WTC11 (cell line): ENCODE results near the gene PHTF1. TPM values are rescaled to one million over a fixed set of nuclear protein-coding genes. Genes with fewer than 3 reads are reported as not detected.

ENCODE experiments used
- ATAC-seq: fragments of 200-7000 bp; cut with Tn5 transposase; 2 replicates; pipeline ENCODE4 v1.10.0; 2021; ENCODE audit warnings: mild to moderate bottlenecking, moderate library complexity
- CTCF ChIA-PET: fragments of 300-600 bp; sonication (Branson Sonifier 250); formaldehyde crosslinking; loops from one replicate; lab custom pipeline; 2021; ENCODE audit warnings: antibody characterized with exemption; lab: Charles Lee
- POLR2A ChIA-PET: fragments of 350-600 bp; sonication (Branson Sonifier 250); formaldehyde crosslinking; loops from one replicate; lab custom pipeline; 2021; ENCODE audit warnings: antibody characterized with exemption; lab: Charles Lee
- DNase-seq: peaks from one replicate; pipeline ENCODE4 v3.0.0; 2021; ENCODE audit warnings: low spot score
- H3K27ac Mint-ChIP-seq: 2 replicates; pipeline ENCODE4 v1.8.0; 2021; ENCODE audit warnings: mixed read lengths
- H3K27me3 Mint-ChIP-seq: 2 replicates; pipeline ENCODE4 v1.8.0; 2021; ENCODE audit warnings: low read depth, mild to moderate bottlenecking, moderate library complexity, mixed read lengths
- H3K36me3 Mint-ChIP-seq: 2 replicates; pipeline ENCODE4 v1.8.0; 2021; ENCODE audit warnings: mixed read lengths
- H3K4me1 Mint-ChIP-seq: 2 replicates; pipeline ENCODE4 v1.8.0; 2022; ENCODE audit warnings: mixed read lengths
- H3K4me3 Mint-ChIP-seq: 2 replicates; pipeline ENCODE4 v1.8.0; 2021; ENCODE audit warnings: mild to moderate bottlenecking, moderate library complexity, mixed read lengths
- H3K9me3 Mint-ChIP-seq: 2 replicates; pipeline ENCODE4 v1.8.0; 2021; ENCODE audit warnings: mixed read lengths
- ARID4B ChIP-seq: sonication (generic); formaldehyde crosslinking; IDR thresholded peaks from 2 replicates; pipeline ENCODE4 v1.8.0; 2023; ENCODE audit warnings: missing genetic modification reagents, mild to moderate bottlenecking, borderline replicate concordance
- CBFB ChIP-seq: sonication (generic); formaldehyde crosslinking; IDR thresholded peaks from 2 replicates; pipeline ENCODE4 v1.8.1; 2022; ENCODE audit warnings: mild to moderate bottlenecking, low read depth, missing genetic modification reagents
- FOXP4 ChIP-seq: sonication (generic); formaldehyde crosslinking; IDR thresholded peaks from 2 replicates; pipeline ENCODE4 v1.8.0; 2022; ENCODE audit warnings: mild to moderate bottlenecking, missing genetic modification reagents
- HMGXB4 ChIP-seq: sonication (generic); formaldehyde crosslinking; IDR thresholded peaks from 2 replicates; pipeline ENCODE4 v1.8.1; 2023; ENCODE audit warnings: mild to moderate bottlenecking, moderate library complexity, missing genetic modification reagents
- JAZF1 ChIP-seq: fragments of 250-450 bp; sonication (Bioruptor Pico); IDR thresholded peaks from 2 replicates; pipeline ENCODE4 v1.9.0; 2021; ENCODE audit warnings: moderate library complexity, mild to moderate bottlenecking, inconsistent platforms
- KAT7 ChIP-seq: sonication (generic); formaldehyde crosslinking; IDR thresholded peaks from 2 replicates; pipeline ENCODE4 v1.8.1; 2023; ENCODE audit warnings: missing genetic modification reagents, mild to moderate bottlenecking, borderline replicate concordance
- MXD4 ChIP-seq: fragments of 250-450 bp; sonication (Bioruptor Pico); IDR thresholded peaks from 2 replicates; pipeline ENCODE4 v1.8.0; 2021; ENCODE audit warnings: mild to moderate bottlenecking, moderate library complexity, borderline replicate concordance
- NR2C2 ChIP-seq: sonication (generic); formaldehyde crosslinking; IDR thresholded peaks from 2 replicates; pipeline ENCODE4 v1.8.0; 2022; ENCODE audit warnings: mild to moderate bottlenecking, missing genetic modification reagents
- NR3C1 ChIP-seq: sonication (generic); formaldehyde crosslinking; conservative IDR thresholded peaks from 2 replicates; pipeline ENCODE4 v1.8.1; 2023; ENCODE audit warnings: low read depth, mild to moderate bottlenecking, missing genetic modification reagents
- PRRX2 ChIP-seq: fragments of 250-450 bp; sonication (Bioruptor Pico); IDR thresholded peaks from 2 replicates; pipeline ENCODE4 v1.8.0; 2021; ENCODE audit warnings: mild to moderate bottlenecking
- SMAD4 ChIP-seq: sonication (generic); formaldehyde crosslinking; IDR thresholded peaks from 2 replicates; pipeline ENCODE4 v1.8.0; 2022; ENCODE audit warnings: mild to moderate bottlenecking, missing genetic modification reagents
- ZNF263 ChIP-seq: sonication (generic); formaldehyde crosslinking; IDR thresholded peaks from 2 replicates; pipeline ENCODE4 v1.8.1; 2022; ENCODE audit warnings: low read depth, mild to moderate bottlenecking, moderate library complexity, missing genetic modification reagents
- ZNF281 ChIP-seq: sonication (generic); formaldehyde crosslinking; IDR thresholded peaks from 2 replicates; pipeline ENCODE4 v1.8.0; 2023; ENCODE audit warnings: mild to moderate bottlenecking, missing genetic modification reagents
- ZNF396 ChIP-seq: fragments of 250-450 bp; sonication (Bioruptor Pico); IDR thresholded peaks from 2 replicates; pipeline ENCODE4 v1.8.0; 2021; ENCODE audit warnings: mild to moderate bottlenecking, moderate library complexity, borderline replicate concordance
- ZNF425 ChIP-seq: fragments of 250-450 bp; sonication (Bioruptor Pico); conservative IDR thresholded peaks from 2 replicates; pipeline ENCODE4 v1.9.0; 2021; ENCODE audit warnings: mild to moderate bottlenecking
- total RNA-seq: library from RNA; stranded (reverse); gene quantifications from 3 replicates; pipeline ENCODE4 v1.2.3, GENCODE V29; 2021

The PHTF1 gene
- total RNA-seq, 1 experiment from 2014 or later, result 28.7 TPM

- TF ChIP-seq ZNF263 (CRISPR knock-in tag) (no peak), MXD4 (no peak), CBFB (no peak), NR2C2 (CRISPR knock-in tag) (no peak), ZNF281 (CRISPR knock-in tag) (no peak), FOXP4 (no peak), NR3C1 (no peak), PRRX2 (CRISPR knock-in tag) (no peak), ARID4B (no peak), JAZF1 (CRISPR knock-in tag) (no peak), HMGXB4 (CRISPR knock-in tag) (no peak), SMAD4 (CRISPR knock-in tag) (no peak)
- Mint-ChIP-seq H3K4me3 (no peak overlapping the region), H3K36me3 (peaks cover 25% of the 10 kb centered on the region), H3K4me1 (peaks cover 26% of the 10 kb centered on the region), H3K27me3 (no peaks in the 10 kb centered on the region; the same call in 1 of the 2 replicates), H3K27ac (no peak overlapping the region), H3K9me3 (no peaks in the 10 kb centered on the region)
- CTCF ChIA-PET, result no interaction called here
- DNase-seq (no peak), ATAC-seq (no peak)
- POLR2A ChIA-PET, result no interaction called here
Observed at GRCh38 chr1:113761937-113762336, 2.7 kb upstream of the PHTF1 start.

- Mint-ChIP-seq H3K4me3 (peak overlapping the region; percentile 92), H3K4me1 (peaks cover 36% of the 10 kb centered on the region), H3K36me3 (peaks cover 20% of the 10 kb centered on the region), H3K9me3 (no peaks in the 10 kb centered on the region), H3K27ac (peak overlapping the region; percentile 99), H3K27me3 (no peaks in the 10 kb centered on the region; the same call in 1 of the 2 replicates)
- DNase-seq, result no peak
- no peak for ATAC-seq
- ChIA-PET POLR2A (interaction anchor here (0.6 to 2.4 kb wide), 5 partner anchors 13 to 1042 kb away, joined by 3 to 19 read pairs (median 3); partner anchors contain the start of gene RSBN1), CTCF (interaction anchor here (0.7 to 1.3 kb wide), 8 partner anchors 9 to 786 kb away, joined by 3 to 6 read pairs (median 4); partner anchors contain the start of gene RSBN1)
- no peak for TF ChIP-seq FOXP4
- TF ChIP-seq KAT7 (CRISPR knock-in tag), result no peak
- no peak for TF ChIP-seq ZNF396 (CRISPR knock-in tag)
- no peak for TF ChIP-seq ZNF425 (CRISPR knock-in tag)
Observed at GRCh38 chr1:113760102-113761080, 1.1 kb upstream of the PHTF1 start.
